GM12801 (cell line): Measurements from ENCODE around the gene AKR1A1.

Experiments used
- CTCF ChIP-seq: IDR thresholded peaks from one replicate; pipeline ENCODE4 v1.5.1; 2011; ENCODE audit warnings: control low read depth; ENCODE audit not compliant: insufficient read length; ENCODE audit errors: extremely low read depth

The AKR1A1 gene

GRCh38 chr1:45550401-45551351, at the start of gene AKR1A1:
Gene AKR1A1 (plus strand): TSS chr1:45550826. CDS start chr1:45561795, 10,969 bp downstream.
- no peak for TF ChIP-seq CTCF

GRCh38 chr1:45501505-45501859, 49.1 kb upstream of the AKR1A1 start:
- no peak for TF ChIP-seq CTCF

GRCh38 chr1:45503462-45504360, 46.9 kb upstream of the AKR1A1 start:
- no peak for TF ChIP-seq CTCF

GRCh38 chr1:45507195-45507594, 43.4 kb upstream of the AKR1A1 start:
- TF ChIP-seq CTCF = no peak

GRCh38 chr1:45507893-45508292, 42.7 kb upstream of the AKR1A1 start:
- TF ChIP-seq CTCF = no peak

- no peak for TF ChIP-seq CTCF
These were observed 42.1 kb upstream of the AKR1A1 start for GRCh38 chr1:45508295-45509151.
